SHP77 (cell line): ENCODE results near the gene KIFAP3.
"Not testable (repeated sequence)": the region's sequence is repeated elsewhere in the genome, so short reads cannot be mapped to it uniquely, and the experiment has no call there.

ENCODE experiments used
- DNase-seq, 2 experiments: peaks; one replicate each; lab custom pipeline; 2025; lab: John Stamatoyannopoulos, UW

The KIFAP3 gene

GRCh38 chr1:169924063-169924462, 150.4 kb downstream of the KIFAP3 start:
- DNase-seq: no peak

GRCh38 chr1:169921080-169921479, 153.4 kb downstream of the KIFAP3 start:
- no peak for DNase-seq

- no peak for DNase-seq
Observed at GRCh38 chr1:169918927-169919326, 155.6 kb downstream of the KIFAP3 start.

- DNase-seq: not testable (repeated sequence)
Observed at GRCh38 chr1:169918220-169918619, 156.3 kb downstream of the KIFAP3 start.

- no peak for DNase-seq
Observed at GRCh38 chr1:169915150-169915549, 159.3 kb downstream of the KIFAP3 start.

GRCh38 chr1:169914531-169914930, 160.0 kb downstream of the KIFAP3 start:
- DNase-seq: no peak

GRCh38 chr1:169909499-169909898, 165.0 kb downstream of the KIFAP3 start:
- no peak for DNase-seq

- no peak for DNase-seq
Observed at GRCh38 chr1:169906938-169907337, 167.6 kb downstream of the KIFAP3 start.

GRCh38 chr1:169904834-169905233, 169.7 kb downstream of the KIFAP3 start:
- no peak for DNase-seq

- DNase-seq: no peak
Observed at GRCh38 chr1:169902751-169903150, 171.7 kb downstream of the KIFAP3 start.

- no peak for DNase-seq
Observed at GRCh38 chr1:169901115-169901514, 173.4 kb downstream of the KIFAP3 start.

- no peak for DNase-seq
Observed at GRCh38 chr1:169900571-169900970, 173.9 kb downstream of the KIFAP3 start.

- no peak for DNase-seq
Observed at GRCh38 chr1:169899519-169900217, 174.8 kb downstream of the KIFAP3 start.

- no peak for DNase-seq
Observed at GRCh38 chr1:169896013-169896412, 178.5 kb downstream of the KIFAP3 start.

GRCh38 chr1:169894424-169895145, 179.9 kb downstream of the KIFAP3 start:
- DNase-seq: no peak

GRCh38 chr1:169893645-169894423, 180.7 kb downstream of the KIFAP3 start, which contains the start of gene SCYL3:
Gene SCYL3 (minus strand): TSS chr1:169893896. CDS start chr1:169888840, 5,056 bp downstream.
- peak; percentile 94 to 95 for DNase-seq

GRCh38 chr1:169892927-169893644, 181.4 kb downstream of the KIFAP3 start:
- peak in 1 of 2 experiments; percentile 4 for DNase-seq

- DNase-seq: no peak
Observed at GRCh38 chr1:169892176-169892926, 182.1 kb downstream of the KIFAP3 start.

GRCh38 chr1:169891539-169891885, 183.0 kb downstream of the KIFAP3 start:
- no peak for DNase-seq

- DNase-seq: no peak
Observed at GRCh38 chr1:169890761-169891538, 183.5 kb downstream of the KIFAP3 start.
